ENCODE measurements around the gene ZC3H6. TPM values are rescaled to one million over a fixed set of nuclear protein-coding genes. Genes with fewer than 3 reads are reported as not detected.
"Not testable (repeated sequence)": the region's sequence is repeated elsewhere in the genome, so short reads cannot be mapped to it uniquely, and the experiment has no call there.

The ZC3H6 gene
- polyA plus RNA-seq, 1 donor, result 9.9 TPM

- no peak for DNase-seq
These were observed 56.8 kb downstream of the ZC3H6 start for GRCh38 chr2:112332123-112332696.

GRCh38 chr2:112335600-112335999 lies 60.2 kb downstream of the ZC3H6 start:
- DNase-seq, result no peak

GRCh38 chr2:112339986-112340385 lies 64.6 kb downstream of the ZC3H6 start:
- DNase-seq, result no peak

GRCh38 chr2:112340475-112341267 lies 65.3 kb downstream of the ZC3H6 start:
- no peak for DNase-seq

- peak; percentile 36 for DNase-seq
These were observed 66.7 kb downstream of the ZC3H6 start for GRCh38 chr2:112342067-112342550.

GRCh38 chr2:112343827-112344585 lies 68.6 kb downstream of the ZC3H6 start:
- DNase-seq, result no peak

- no peak for DNase-seq
These were observed 69.9 kb downstream of the ZC3H6 start for GRCh38 chr2:112345030-112346027.

GRCh38 chr2:112352292-112352691 lies 76.9 kb downstream of the ZC3H6 start:
- DNase-seq, result not testable (repeated sequence)

GRCh38 chr2:112352809-112353603 lies 77.6 kb downstream of the ZC3H6 start:
- DNase-seq, result not testable (repeated sequence)

- not testable (repeated sequence) for DNase-seq
These were observed 78.9 kb downstream of the ZC3H6 start for GRCh38 chr2:112354335-112354734.

- not testable (repeated sequence) for DNase-seq
These were observed 84.7 kb downstream of the ZC3H6 start for GRCh38 chr2:112360055-112360454.

Other genes starting within 250 kb of the ZC3H6 start
- gene TMEM87B, start 220.3 kb upstream of the ZC3H6 start, polyA plus RNA-seq (ENCODE audit: insufficient read length), result 29.9 TPM
- gene FBLN7, start 137.2 kb upstream of the ZC3H6 start, polyA plus RNA-seq (ENCODE audit: insufficient read length), result 13.6 TPM
- 28.7 TPM for gene ZC3H8, start 20.6 kb upstream of the ZC3H6 start, polyA plus RNA-seq (ENCODE audit: insufficient read length)
- gene RGPD8, start 158.0 kb downstream of the ZC3H6 start, polyA plus RNA-seq (ENCODE audit: insufficient read length), result 4.7 TPM
- gene TTL, start 206.6 kb downstream of the ZC3H6 start, polyA plus RNA-seq (ENCODE audit: insufficient read length), result 50.5 TPM